A549 (cell line): ENCODE data around the gene SCN4B. TPM values are rescaled to one million over a fixed set of nuclear protein-coding genes. Genes with fewer than 3 reads are reported as not detected.
"Not testable (repeated sequence)": the region's sequence is repeated elsewhere in the genome, so short reads cannot be mapped to it uniquely, and the experiment has no call there.

Source experiments
- ATAC-seq, 2 experiments: fragments of 200-7000 bp in 1 of 2; fragments of >200 bp in 1 of 2; cut with Nextera tagmentation in 1 of 2; cut with Tn5 transposase in 1 of 2; 3 replicates each; pipeline versions ENCODE4 v1.8.0 to v1.9.1; 2018 to 2020; ENCODE audit warnings: mild to moderate bottlenecking in 1 of 2, moderate library complexity in 1 of 2
- CTCF ChIA-PET: fragments of 300-600 bp; sonication (Branson Sonifier 250); formaldehyde crosslinking; extraction: SDS; loops from one replicate; lab custom pipeline; 2021; ENCODE audit warnings: antibody characterized with exemption, inconsistent platforms; lab: Yijun Ruan, JAX
- POLR2A ChIA-PET: fragments of 350-600 bp; formaldehyde crosslinking; extraction: SDS; loops from one replicate; lab custom pipeline; 2021; ENCODE audit warnings: antibody characterized with exemption, inconsistent platforms; lab: Yijun Ruan, JAX
- DNase-seq, 2 experiments: peaks; one replicate each; pipeline versions ENCODE4 v3.0.0 to v3.0.0-alpha.2; 2011 to 2016; ENCODE audit warnings: low read depth in 1 of 2, low spot score in 1 of 2
- FAIRE-seq: peaks from 2 replicates; lab custom pipeline; 2011; peaks lifted over from hg19 to GRCh38; lab: Jason Lieb, UNC
- H3K27ac ChIP-seq, 2 experiments: fragments of >200 bp; sonication (Bioruptor Twin); formaldehyde crosslinking; 3 replicates each; pipeline ENCODE4 v1.5.1; 2016 to 2017
- H3K4me1 ChIP-seq: fragments of >200 bp; sonication (Bioruptor Twin); formaldehyde crosslinking; 3 replicates; pipeline ENCODE4 v1.6.1; 2016
- H3K4me2 ChIP-seq: fragments of >200 bp; sonication (Bioruptor Twin); formaldehyde crosslinking; 3 replicates; pipeline ENCODE4 v1.6.1; 2016
- H3K4me3 ChIP-seq: fragments of >200 bp; sonication (Bioruptor Twin); formaldehyde crosslinking; 3 replicates; pipeline ENCODE4 v1.5.1; 2016
- H3K9me3 ChIP-seq: fragments of >200 bp; sonication (Bioruptor Twin); formaldehyde crosslinking; 3 replicates; pipeline ENCODE4 v1.6.1; 2016
- CBX2 ChIP-seq: fragments of 200-600 bp; sonication (generic); IDR thresholded peaks from 2 replicates; pipeline ENCODE4 v1.6.1; 2016; ENCODE audit warnings: low read depth, mild to moderate bottlenecking, borderline replicate concordance
- CTCF ChIP-seq: fragments of >200 bp; sonication (Bioruptor Twin); formaldehyde crosslinking; IDR thresholded peaks from 3 replicates; pipeline ENCODE4 v1.5.1; 2016
- EHF ChIP-seq: fragments of 250-450 bp; sonication (Bioruptor Pico); IDR thresholded peaks from 2 replicates; pipeline ENCODE4 v1.5.0; 2020; ENCODE audit warnings: mild to moderate bottlenecking
- ELK1 ChIP-seq: fragments of 150-350 bp; IDR thresholded peaks from 2 replicates; pipeline ENCODE4 v1.6.1; 2014; ENCODE audit warnings: low read depth, mild to moderate bottlenecking, low read length
- FOSL2 ChIP-seq, 2 experiments: fragments of 450-650 bp in 1 of 2; fragments of >200 bp in 1 of 2; sonication (Bioruptor Twin) in 1 of 2; formaldehyde crosslinking; IDR thresholded peaks; 2 replicates each; pipeline versions ENCODE4 v1.5.0 to v1.6.1; 2016 to 2020; ENCODE audit warnings: mild to moderate bottlenecking in 1 of 2, moderate library complexity in 1 of 2
- FOXS1 ChIP-seq: fragments of 250-450 bp; sonication (Bioruptor Pico); IDR thresholded peaks from 2 replicates; pipeline ENCODE4 v1.5.0; 2020; ENCODE audit warnings: mild to moderate bottlenecking, moderate library complexity
- HDAC2 ChIP-seq: fragments of 200-600 bp; sonication (generic); IDR thresholded peaks from 2 replicates; pipeline ENCODE4 v1.6.1; 2016
- HOXB13 ChIP-seq: fragments of 250-450 bp; sonication (Bioruptor Pico); IDR thresholded peaks from 2 replicates; pipeline ENCODE4 v1.5.0; 2020; ENCODE audit warnings: low read depth, mild to moderate bottlenecking, moderate library complexity
- HOXB5 ChIP-seq: fragments of 250-450 bp; sonication (Bioruptor Pico); IDR thresholded peaks from 2 replicates; pipeline ENCODE4 v1.5.0; 2020; ENCODE audit warnings: mild to moderate bottlenecking, moderate library complexity
- MAX ChIP-seq: IDR thresholded peaks from 2 replicates; pipeline ENCODE4 v1.6.1; 2012
- MAZ ChIP-seq: fragments of 150-350 bp; IDR thresholded peaks from 2 replicates; pipeline ENCODE4 v1.6.1; 2014; ENCODE audit warnings: antibody characterized with exemption, low read depth, low read length, borderline replicate concordance
- MYC ChIP-seq: IDR thresholded peaks from 2 replicates; pipeline ENCODE4 v1.6.1; 2012; ENCODE audit warnings: mild to moderate bottlenecking, inconsistent platforms, low read length, improper control_type of control experiment, borderline replicate concordance
- NFE2L2 ChIP-seq: fragments of 150-350 bp; conservative IDR thresholded peaks from 2 replicates; pipeline ENCODE4 v1.6.1; 2014; ENCODE audit warnings: low read length
- PBX3 ChIP-seq: IDR thresholded peaks from 2 replicates; pipeline ENCODE4 v1.6.1; 2012
- POLR2AphosphoS2 ChIP-seq: conservative IDR thresholded peaks from 2 replicates; pipeline ENCODE4 v1.6.1; 2012; ENCODE audit warnings: low read length, improper control_type of control experiment, inconsistent platforms
- RARB ChIP-seq: fragments of 250-450 bp; sonication (Bioruptor Pico); IDR thresholded peaks from 2 replicates; pipeline ENCODE4 v1.8.0; 2021; ENCODE audit warnings: mild to moderate bottlenecking, moderate library complexity
- SMC3 ChIP-seq: fragments of >200 bp; sonication (Bioruptor Twin); formaldehyde crosslinking; IDR thresholded peaks from 3 replicates; pipeline ENCODE4 v1.6.1; 2018; ENCODE audit warnings: inconsistent platforms
- TP53 ChIP-seq: fragments of 250-450 bp; sonication (Bioruptor Pico); IDR thresholded peaks from 2 replicates; pipeline ENCODE4 v1.5.0; 2021; ENCODE audit warnings: mild to moderate bottlenecking, moderate library complexity
- ZFP36 ChIP-seq: fragments of 450-650 bp; IDR thresholded peaks from 2 replicates; pipeline ENCODE4 v1.6.1; 2014; ENCODE audit warnings: borderline replicate concordance; ENCODE audit not compliant: partially characterized antibody
- ZNF302 ChIP-seq: fragments of 250-450 bp; sonication (Bioruptor Pico); IDR thresholded peaks from 2 replicates; pipeline ENCODE4 v1.9.0; 2021; ENCODE audit warnings: inconsistent platforms, mild to moderate bottlenecking, moderate library complexity
- WGBS: methylation state at CpG from one replicate; pipeline ENCODE4 v1.1.6; 2017; ENCODE audit errors: missing lambda C conversion rate; 5-methylcytosine and 5-hydroxymethylcytosine counted together
- polyA plus RNA-seq, 4 experiments: library from polyadenylated mRNA; depleted of rRNA in 3 of 4; stranded (reverse); fragments of >200 nt; fragmentation: RNase III in 1 of 4; extraction: RNeasy Plus Mini Kit Qiagen cat#74134 plus additional on column Dnase treatment in 1 of 4; gene quantifications; 2 replicates in 3 of 4; 3 replicates in 1 of 4; pipeline ENCODE4 v1.2.3, GENCODE V29; 2011 to 2017

SCN4B gene
- polyA plus RNA-seq, 2 of the 4 experiments (the other 2 are of a cell fraction), result 0.12 TPM; not detected in 1

- 60% methylated on average over 6 of the region's 6 CpGs for WGBS
- Histone ChIP-seq H3K27ac (peak overlapping the region; percentile 68 to 82), H3K4me1 (peaks cover 20% of the 10 kb centered on the region), H3K4me3 (no peak overlapping the region), H3K9me3 (no peaks in the 10 kb centered on the region), H3K4me2 (peak overlapping the region; percentile 52)
- TF ChIP-seq FOSL2 (IDR thresholded peaks at IDR 0.05) (no peak), FOSL2 (CRISPR knock-in tag; IDR thresholded peaks at IDR 0.05) (no peak), MAX (no peak), TP53 (CRISPR knock-in tag) (no peak), FOXS1 (no peak), MAZ (no peak), HOXB5 (CRISPR knock-in tag) (no peak), ZFP36 (no peak), CBX2 (no peak), RARB (no peak), NFE2L2 (no peak), HDAC2 (no peak), POLR2AphosphoS2 (no peak), MYC (no peak), EHF (CRISPR knock-in tag) (no peak), SMC3 (no peak), ZNF302 (no peak), ELK1 (no peak), PBX3 (no peak), CTCF (no peak), HOXB13 (no peak)
- ChIA-PET POLR2A (no interaction called here), CTCF (interaction anchor here (2.8 kb wide), 1 partner anchor 22 kb away, joined by 15 read pairs; no protein-coding TSS in a partner anchor)
- DNase-seq (no peak), ATAC-seq (no peak), FAIRE-seq (no peak)
Measured at GRCh38 chr11:118193910-118194566, 41.4 kb upstream of the SCN4B start.

- H3K27ac ChIP-seq, H3K4me3 ChIP-seq, FAIRE-seq, H3K4me2 ChIP-seq, DNase-seq, ATAC-seq, H3K9me3 ChIP-seq, POLR2A ChIA-PET: not testable (repeated sequence)
- CTCF ChIA-PET, result interaction anchor here (0.7 to 2.8 kb wide), 2 partner anchors 21 to 44 kb away, joined by 3 to 15 read pairs; no protein-coding TSS in a partner anchor
- 80% methylated on average over 5 of the region's 5 CpGs for WGBS
- peaks cover 20% of the 10 kb centered on the region for H3K4me1 ChIP-seq
Measured at GRCh38 chr11:118192817-118193216, 40.2 kb upstream of the SCN4B start.

- H3K9me3 ChIP-seq, CTCF ChIA-PET, ATAC-seq, H3K4me3 ChIP-seq, DNase-seq, POLR2A ChIA-PET, FAIRE-seq, H3K27ac ChIP-seq, H3K4me2 ChIP-seq: not testable (repeated sequence)
- 85% methylated on average over 2 of the region's 2 CpGs for WGBS
- peaks cover 20% of the 10 kb centered on the region for H3K4me1 ChIP-seq
Measured at GRCh38 chr11:118190942-118191506, 38.4 kb upstream of the SCN4B start.
